Bone marrow (tissue), 2 donors: Measurements from ENCODE around the gene BAZ2B.

ENCODE experiments used
- DNase-seq, 2 donors: peaks; one replicate each; lab custom pipeline; 2025; lab: John Stamatoyannopoulos, UW

BAZ2B gene

GRCh38 chr2:159462201-159462785 lies 154.1 kb downstream of the BAZ2B start:
- DNase-seq, result no peak

GRCh38 chr2:159461076-159461475 lies 155.3 kb downstream of the BAZ2B start:
- no peak for DNase-seq

- no peak for DNase-seq
Measured at GRCh38 chr2:159460227-159460626, 156.1 kb downstream of the BAZ2B start.

DNA sequence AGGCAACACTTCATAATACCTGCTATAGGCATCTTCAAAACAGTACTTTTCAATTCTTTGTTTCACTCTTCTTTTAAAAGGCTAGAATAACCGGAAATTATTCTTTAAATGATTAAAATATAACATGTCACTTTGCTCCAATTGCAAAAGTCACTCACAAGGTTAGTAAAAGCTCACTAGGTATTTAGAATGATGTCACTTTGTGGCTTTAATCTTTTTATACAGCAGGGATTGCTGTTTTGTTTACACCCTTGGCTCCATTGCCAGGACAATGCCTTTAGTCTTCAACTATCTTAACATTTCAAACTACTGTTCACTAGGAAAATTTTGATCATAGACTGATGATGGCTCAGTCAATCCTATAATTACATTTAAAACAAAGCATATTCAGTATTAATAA lies 157.1 kb downstream of the BAZ2B start:
- no peak for DNase-seq

- DNase-seq, result no peak
Measured at GRCh38 chr2:159457589-159457988, 158.8 kb downstream of the BAZ2B start.

DNA sequence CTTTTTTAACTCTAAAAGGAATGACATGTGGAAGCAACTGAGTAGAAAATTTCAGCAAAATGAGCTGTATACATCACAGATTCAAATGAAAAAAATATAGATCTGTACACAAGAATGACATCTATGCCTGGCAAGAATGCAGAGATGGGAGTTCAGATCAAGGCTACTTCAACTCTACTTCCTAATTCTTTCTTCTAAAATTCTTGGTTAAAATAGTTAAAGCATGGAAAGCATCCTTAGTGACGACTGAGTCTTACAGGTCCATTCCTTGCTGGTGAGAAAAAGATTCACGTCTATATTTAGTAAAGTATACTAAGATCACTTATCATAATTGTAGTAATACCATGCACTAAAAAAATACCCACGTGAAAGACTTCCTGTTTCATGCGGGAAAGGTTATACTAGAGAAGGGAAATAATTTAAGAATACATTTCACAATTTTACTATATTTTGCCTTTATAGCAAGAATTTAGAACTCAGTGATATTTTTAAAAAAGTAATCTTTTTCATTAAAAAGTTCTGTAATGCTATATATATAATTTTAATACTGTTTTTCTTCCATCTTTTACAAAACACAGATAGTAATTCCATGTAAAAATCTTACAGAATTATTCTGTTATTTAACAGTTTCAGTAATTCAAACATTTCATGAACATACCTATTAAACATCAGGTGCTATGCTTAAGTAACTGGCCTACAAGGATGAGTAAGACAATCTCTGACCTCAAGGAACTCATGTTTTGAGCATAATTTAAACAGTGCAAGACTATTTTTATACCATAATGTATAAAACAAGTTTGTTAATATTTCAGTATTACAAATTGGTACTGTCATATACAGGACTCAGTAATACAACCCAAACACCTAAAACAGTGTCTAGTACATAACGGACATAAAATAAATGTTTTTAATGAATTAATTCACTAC lies 159.6 kb downstream of the BAZ2B start:
- peak in 1 of 2 donors; percentile 44 for DNase-seq

DNA sequence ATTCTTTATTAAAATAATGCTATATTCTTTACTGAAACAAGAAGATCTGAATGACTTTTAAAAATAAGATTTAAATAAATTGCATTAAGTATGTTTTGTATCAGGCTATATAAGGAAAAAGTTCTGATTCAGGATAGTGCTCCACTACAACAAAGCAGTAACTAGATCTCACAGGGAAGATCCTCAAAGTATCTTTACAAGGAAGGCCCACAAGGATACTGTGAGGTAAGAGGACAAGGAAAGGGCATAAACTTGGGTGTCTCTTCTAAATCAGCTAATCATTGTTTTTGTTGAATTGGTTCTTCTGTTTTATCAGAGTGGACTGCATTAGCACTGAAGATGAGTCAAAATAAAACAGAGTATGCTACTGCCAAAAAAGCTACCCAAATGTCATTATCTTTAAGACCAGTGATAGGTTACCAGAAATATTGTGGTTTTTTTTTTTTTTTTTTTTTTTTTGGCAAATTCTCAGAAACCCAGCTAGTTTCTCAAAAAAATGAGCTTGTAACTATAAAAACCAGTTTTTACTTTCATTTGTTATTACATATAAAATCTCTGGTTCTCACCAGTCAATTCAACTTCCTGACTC lies 160.9 kb downstream of the BAZ2B start:
- DNase-seq, result no peak

GRCh38 chr2:159454185-159454584 lies 162.2 kb downstream of the BAZ2B start:
- no peak for DNase-seq

- no peak for DNase-seq
Measured at GRCh38 chr2:159450180-159450579, 166.2 kb downstream of the BAZ2B start.

DNA sequence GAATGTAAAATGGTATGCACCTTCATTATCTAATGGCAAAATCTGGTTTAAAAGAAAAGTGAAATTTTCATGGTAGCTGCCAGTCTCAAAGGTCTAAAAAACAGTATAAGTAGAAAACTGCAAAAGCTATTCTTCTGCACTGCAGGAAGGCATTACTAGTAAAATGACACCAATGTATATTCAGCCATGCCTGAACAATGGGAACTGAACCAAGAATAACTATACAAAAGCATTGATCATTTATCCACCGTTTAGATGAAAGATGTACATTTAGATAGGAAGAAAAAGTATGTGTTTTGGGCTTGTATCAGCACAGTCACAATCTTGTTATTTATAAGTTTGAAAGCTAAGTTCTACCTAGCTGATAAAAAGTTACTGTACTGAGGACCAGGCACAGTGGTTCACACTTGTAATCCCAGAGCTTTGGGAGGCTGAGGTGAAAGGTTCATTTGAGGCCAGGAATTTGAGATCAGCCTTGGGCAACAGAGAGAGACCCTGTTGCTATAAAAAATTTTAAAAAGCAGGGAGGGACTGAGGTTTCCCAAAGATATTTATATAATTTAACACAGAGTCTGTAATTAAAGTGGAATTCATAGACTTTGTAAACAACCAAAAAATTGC lies 166.7 kb downstream of the BAZ2B start:
- DNase-seq, result no peak

GRCh38 chr2:159446817-159447216 lies 169.5 kb downstream of the BAZ2B start:
- DNase-seq, result no peak

DNA sequence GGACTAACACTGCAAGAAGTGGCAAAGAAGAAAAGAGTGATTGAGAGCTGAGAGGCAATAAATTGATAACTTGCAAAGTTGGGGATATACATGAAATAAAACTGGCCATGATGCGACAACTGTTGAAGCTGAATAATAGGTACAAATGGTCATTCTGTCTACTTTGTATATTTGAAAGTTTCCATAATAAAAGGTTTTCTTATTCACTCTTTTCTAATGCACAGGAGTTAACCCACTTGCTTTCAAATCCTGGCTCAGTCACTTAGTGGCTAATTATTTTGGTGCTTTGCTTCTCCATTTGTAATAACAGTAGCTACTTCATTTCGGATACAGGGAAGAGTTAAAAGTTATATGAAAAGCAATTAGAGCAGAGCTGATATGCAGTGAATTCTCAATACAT lies 170.1 kb downstream of the BAZ2B start:
- DNase-seq, result no peak

DNA sequence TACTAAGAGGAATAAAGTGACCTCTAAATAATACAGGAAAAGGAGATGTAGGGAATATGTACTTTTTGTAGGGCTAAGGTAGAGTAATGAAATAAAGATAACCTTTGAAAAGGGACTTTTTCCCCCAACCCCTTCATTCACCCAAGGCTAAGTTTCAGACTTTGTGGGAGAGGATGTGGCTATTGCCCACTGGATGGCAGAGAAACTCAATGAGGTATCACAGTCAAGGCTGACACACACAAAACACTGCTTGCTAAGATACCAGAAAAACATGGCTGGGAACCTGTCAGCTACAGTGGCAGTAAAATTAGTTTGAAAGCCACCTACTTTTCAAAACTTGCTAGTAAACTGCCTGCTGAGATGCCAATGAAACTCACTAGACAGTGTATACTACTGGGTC lies 171.0 kb downstream of the BAZ2B start:
- no peak for DNase-seq

GRCh38 chr2:159444754-159445153 lies 171.6 kb downstream of the BAZ2B start:
- no peak for DNase-seq

GRCh38 chr2:159442159-159442852 lies 174.0 kb downstream of the BAZ2B start:
- no peak for DNase-seq

- DNase-seq, result no peak
Measured at GRCh38 chr2:159441182-159441581, 175.2 kb downstream of the BAZ2B start.

DNA sequence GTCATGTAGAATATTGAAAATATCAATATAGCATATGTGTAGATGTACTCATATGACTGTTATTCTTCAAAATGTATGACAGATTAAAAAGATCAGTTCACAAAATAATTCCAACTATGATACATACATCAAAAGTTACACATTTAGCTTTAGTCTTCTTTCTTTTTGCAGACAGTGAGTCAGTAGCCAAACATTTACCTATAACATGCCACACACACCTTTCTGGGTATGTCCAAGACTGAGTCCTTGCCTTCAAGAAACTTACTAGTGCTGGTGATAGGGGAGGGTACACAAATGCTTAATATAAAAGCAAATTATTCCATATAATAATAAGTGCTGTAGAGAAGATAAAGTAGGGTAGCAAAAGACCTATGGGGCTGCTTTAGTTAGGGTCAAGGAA lies 176.9 kb downstream of the BAZ2B start:
- DNase-seq, result no peak

- DNase-seq, result no peak
Measured at GRCh38 chr2:159438720-159439353, 177.5 kb downstream of the BAZ2B start.

DNA sequence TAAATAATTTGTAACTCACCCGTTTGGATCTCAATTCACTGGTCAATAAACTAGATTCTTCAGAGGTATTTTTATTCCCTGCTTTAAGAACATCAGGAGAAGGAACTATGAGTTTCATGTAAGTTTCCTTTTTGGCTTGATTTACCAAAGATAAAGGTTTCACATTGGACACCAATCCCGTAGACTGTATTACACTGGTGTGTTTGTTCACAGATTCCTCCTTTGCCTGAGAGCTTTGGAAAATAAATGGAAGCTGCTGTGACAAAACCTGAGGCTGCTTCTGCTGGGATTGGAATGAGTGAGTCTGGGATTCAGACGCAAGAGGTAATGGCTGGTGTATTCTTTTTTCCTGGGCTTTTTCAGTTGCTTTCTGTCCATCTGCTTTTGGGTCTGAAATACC lies 178.1 kb downstream of the BAZ2B start:
- no peak for DNase-seq

GRCh38 chr2:159432610-159433009 lies 183.7 kb downstream of the BAZ2B start:
- DNase-seq, result no peak

- no peak for DNase-seq
Measured at GRCh38 chr2:159427048-159427447, 189.3 kb downstream of the BAZ2B start.

GRCh38 chr2:159419403-159419802 lies 196.9 kb downstream of the BAZ2B start:
- no peak for DNase-seq
